Keratinocyte (primary cell): ENCODE data around the gene MYB.

Experiments used
- EZH2 ChIP-seq: IDR thresholded peaks from one replicate; pipeline ENCODE4 v1.6.1; 2012; ENCODE audit warnings: inconsistent platforms, mild to moderate bottlenecking, low read length, moderate library complexity
- TF ChIP-seq, protein P1 (sequence below), 3 experiments: IDR thresholded peaks in 1 of 3; conservative IDR thresholded peaks in 1 of 3; optimal IDR thresholded peaks in 1 of 3; 2 replicates in 2 of 3; 3 replicates in 1 of 3; pipeline versions ENCODE3 to v1.5.1; 2011; ENCODE audit warnings: low read length in 3 of 3, mild to moderate bottlenecking in 3 of 3, moderate library complexity in 2 of 3, control low read depth in 1 of 3, inconsistent platforms in 1 of 3; ENCODE audit not compliant: insufficient read depth in 2 of 3; ENCODE audit errors: extremely low read depth in 1 of 3

DNA sequence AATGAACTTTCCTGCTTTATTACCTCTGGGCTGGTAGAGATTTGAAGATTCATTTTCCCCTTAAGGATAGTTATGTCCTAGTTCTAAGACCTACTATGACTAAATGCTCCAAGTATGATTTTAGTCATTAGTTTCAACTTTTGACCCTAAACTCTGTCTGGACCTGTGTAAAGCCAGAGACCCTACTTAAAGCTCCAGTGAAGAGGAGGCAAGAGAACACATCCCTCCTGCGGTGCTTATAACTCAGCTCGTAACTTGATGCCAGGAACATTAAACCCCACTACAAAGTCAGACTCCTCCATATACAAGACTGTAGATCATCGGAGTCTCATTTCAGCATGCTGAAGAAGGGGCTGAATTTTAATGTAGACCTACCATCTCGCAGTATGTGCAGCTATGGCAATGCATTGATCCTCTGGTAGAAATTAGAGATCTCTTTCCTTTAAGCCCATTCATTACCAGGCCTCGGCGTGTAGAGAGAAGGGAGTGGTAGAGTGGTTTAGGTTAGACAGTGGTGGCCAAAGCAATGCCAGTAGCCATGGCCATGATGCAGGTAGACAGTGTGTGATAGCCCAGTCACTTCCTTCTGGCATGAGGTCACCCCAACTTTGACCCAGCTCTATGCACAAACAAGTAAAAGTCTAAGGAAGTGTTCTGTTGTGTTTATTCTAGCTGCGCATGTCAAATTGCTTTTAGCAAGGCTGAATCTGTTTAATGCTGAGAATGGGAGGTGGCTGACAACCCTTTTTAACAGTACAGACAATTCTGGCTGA is 34.8 kb upstream of the MYB start:
- TF ChIP-seq, protein P1, sequence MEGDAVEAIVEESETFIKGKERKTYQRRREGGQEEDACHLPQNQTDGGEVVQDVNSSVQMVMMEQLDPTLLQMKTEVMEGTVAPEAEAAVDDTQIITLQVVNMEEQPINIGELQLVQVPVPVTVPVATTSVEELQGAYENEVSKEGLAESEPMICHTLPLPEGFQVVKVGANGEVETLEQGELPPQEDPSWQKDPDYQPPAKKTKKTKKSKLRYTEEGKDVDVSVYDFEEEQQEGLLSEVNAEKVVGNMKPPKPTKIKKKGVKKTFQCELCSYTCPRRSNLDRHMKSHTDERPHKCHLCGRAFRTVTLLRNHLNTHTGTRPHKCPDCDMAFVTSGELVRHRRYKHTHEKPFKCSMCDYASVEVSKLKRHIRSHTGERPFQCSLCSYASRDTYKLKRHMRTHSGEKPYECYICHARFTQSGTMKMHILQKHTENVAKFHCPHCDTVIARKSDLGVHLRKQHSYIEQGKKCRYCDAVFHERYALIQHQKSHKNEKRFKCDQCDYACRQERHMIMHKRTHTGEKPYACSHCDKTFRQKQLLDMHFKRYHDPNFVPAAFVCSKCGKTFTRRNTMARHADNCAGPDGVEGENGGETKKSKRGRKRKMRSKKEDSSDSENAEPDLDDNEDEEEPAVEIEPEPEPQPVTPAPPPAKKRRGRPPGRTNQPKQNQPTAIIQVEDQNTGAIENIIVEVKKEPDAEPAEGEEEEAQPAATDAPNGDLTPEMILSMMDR (optimal IDR thresholded peaks at IDR 0.05 in 1 of 3, IDR thresholded peaks at IDR 0.05 in 1 of 3, conservative IDR thresholded peaks at IDR 0.05 in 1 of 3; ENCODE audit: extremely low read depth in 1 of 3, insufficient read depth in 2 of 3, low read length in 3 of 3), result no peak
- no peak for TF ChIP-seq EZH2
